GM15510 (cell line): Measurements from ENCODE around the gene FRS3.

Source experiments
- POLR2A ChIP-seq: IDR thresholded peaks from 3 replicates; pipeline ENCODE4 v1.6.1; 2011; ENCODE audit warnings: borderline replicate concordance; ENCODE audit not compliant: insufficient read length; ENCODE audit errors: extremely low read depth

Gene FRS3

DNA sequence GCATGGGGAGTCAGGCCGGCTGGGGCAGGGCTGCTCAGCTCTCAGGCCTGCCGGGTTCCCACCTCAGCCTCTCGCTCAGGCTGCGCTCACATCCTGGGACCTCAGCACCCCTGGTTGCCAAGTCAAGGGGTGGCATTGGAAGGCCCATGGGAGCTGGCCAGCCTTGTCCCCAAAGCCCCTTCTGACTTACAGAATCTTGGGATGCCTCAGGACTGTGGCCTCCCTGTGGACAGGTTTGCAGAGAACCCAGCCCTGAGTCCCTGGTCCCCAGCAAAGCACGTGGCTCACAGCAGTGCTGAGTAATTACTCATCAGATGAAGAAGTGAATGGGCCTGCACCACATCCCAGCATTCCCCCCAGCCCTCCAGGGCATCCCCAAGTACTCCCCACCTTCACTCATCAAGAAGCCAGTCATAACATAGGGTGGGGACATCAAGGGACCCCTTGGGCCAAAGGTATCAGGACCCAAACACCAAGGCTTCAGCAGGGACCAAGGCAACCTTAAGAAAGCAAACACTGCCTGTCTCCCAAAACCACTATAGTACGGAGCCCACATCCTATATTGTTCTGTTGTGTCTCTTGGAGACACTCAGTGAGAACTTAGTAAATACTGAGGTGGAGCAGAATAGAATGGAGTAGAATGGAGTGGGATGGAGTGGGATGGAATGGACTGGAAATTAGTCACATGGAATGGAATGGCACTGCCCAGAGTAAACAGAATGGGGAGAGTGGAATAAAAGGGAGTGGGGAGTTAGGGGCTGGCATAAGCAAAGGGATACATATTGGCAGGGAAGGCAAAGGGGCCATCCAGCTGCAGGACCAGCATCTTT, 36.1 kb downstream of the FRS3 start:
- no peak for TF ChIP-seq POLR2A

DNA sequence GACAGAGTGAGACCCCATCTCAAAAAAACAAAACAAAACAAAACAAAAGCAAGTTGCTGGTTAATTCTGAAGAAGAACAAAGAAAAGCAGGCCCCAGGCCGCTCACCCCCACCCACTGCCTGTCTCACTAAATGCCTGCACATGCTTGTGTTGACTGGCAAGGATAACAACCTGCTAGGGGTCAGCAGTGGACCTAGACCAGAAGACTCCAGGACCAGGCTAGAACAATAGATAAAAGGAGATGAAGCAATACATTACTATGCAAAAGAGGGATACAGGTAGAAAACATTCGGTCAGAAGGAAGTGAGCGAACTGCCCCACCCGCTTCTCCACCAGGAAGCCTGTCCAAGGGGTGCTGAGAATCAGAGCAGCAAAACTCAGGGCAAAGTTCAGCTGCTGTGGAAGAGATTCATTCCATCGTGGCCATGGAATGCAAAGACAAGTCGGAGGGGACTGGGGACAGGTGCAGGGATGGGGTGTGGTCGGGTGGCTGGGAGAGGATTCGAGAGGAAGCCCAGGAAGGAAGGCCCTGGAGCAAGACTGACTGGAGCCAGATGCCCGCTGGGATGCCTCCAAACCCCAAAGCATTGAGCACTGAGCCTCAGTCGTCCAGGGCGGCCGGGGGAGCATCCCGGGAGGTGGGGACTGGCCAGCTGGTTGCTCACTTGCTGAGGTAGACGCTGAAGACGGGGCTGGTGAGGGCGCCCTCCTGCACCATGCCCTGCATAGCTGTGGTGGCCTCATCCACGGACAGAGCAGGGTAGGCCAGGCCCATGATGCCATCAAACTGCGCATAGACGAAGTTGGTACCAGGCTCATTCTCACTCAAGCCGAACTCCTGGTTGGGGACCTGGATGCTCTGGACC, 37.8 kb downstream of the FRS3 start:
- no peak for TF ChIP-seq POLR2A

DNA sequence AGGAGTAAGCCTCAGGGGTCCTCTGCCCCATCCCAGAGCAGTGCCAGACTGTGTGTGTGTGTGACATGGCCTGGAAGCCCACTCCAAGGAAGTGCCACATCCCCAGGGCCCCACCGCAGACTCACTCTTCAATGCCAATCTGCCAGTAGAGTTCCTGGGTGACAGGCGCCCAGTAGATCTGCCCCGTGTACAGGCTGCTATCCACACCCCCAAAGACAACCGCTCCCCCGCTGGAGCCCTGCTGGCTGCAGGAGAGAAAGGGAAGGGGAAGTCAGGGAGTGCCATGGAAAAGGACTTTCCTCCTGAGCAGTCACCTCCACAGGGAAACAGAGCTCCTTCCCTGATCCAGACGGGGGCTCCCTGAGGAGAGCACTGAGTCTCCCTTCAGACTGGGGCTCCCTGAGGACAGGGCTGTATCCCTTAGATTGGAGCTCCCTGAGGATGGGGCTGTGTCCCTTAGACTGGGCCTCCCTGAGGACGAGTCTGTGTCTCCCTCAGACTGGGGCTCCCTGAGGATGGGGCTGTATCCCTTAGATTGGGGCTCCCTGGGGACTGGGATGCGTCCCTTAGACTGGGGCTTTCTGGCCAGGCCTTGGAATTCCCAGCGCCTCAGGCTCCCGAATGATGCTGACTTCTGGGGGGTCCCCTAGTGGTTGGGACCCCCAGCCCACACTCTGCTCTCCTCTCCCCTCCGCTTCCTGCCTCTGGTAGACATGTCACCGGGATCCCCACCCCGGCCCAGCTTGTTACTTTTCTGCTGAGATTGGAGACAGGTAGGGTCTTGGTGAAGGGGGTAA, 39.1 kb downstream of the FRS3 start:
- TF ChIP-seq POLR2A, result no peak

DNA sequence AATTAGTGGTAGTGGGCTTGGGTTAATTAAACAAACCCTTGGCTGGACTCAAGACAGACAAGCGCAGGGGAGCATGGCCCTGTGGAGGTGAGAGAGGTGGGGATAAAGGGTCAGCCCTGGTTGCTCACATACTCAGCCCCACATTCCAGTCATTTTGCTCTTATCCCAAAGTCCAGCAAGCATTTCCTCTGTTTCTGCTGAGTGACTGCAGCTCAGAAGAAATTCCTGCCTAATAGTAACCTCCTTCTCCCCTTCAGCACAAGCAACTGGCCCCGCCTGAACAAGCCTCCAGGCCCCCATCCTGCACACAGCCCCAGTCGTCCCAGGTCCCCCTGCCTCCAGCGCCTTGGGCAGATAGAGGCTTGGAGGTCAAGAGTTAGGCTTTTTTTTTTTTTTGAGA, 40.7 kb downstream of the FRS3 start:
- no peak for TF ChIP-seq POLR2A

DNA sequence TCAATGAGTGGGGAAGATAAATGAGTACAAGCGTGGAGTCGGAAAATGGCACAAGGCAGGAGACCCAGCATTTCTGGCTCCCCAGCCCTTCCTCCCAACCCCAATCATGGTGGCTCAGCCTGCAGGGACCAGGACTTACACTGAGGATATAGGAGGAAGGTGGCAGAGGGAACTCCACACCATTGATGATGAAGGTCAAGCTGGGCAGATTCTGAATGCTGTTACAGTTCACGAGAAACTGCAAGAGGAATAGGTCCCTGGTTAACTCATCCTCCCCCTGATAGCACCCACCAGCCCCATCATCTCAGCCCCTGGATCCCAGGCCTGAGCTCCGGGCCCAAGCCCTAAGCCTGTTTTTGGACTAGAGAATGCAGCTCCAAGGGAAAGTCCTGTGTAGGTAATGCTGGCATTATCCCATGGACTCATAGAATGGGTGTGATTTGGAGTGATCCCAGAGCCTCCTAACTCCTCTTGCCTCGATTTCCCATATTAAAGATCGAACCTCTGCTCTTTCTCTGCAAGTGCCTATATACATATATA, 42.0 kb downstream of the FRS3 start:
- TF ChIP-seq POLR2A, result no peak

DNA sequence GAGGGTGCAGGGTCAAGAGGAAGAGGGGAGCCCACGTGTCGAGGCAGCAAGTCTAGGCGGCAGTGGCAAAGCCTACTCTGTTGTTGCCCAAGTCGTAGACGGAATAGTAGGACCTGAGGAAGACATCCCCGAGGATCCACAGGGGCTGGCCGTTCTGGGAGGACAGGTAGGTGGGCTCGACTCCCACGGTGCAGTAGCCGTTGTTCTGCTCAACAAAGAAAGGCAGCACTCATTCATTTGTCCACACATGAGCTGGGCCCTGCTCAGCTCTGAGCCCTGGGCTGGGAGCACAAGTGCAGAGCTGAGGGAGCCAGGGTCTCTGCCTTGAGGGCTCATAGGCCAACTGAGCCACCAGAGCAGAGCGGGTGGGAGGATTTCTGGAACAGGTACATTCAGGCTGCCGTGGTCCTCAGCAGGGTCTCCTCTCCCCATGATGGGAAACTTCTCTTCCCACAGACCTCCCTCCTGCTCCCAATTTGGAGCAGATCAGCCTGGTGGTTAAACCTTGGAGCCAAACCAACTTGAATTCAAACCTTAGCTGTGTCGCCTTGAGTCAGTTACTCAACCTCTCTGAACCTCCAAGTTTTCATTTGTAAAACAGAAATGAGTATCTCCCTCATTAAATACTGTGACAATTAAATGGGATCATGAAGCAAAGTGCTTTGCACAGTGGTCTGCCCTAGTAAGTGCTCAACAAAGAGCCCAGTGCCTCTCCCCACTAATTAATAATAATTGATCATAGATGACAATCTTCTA, 42.7 kb downstream of the FRS3 start:
- TF ChIP-seq POLR2A, result no peak

DNA sequence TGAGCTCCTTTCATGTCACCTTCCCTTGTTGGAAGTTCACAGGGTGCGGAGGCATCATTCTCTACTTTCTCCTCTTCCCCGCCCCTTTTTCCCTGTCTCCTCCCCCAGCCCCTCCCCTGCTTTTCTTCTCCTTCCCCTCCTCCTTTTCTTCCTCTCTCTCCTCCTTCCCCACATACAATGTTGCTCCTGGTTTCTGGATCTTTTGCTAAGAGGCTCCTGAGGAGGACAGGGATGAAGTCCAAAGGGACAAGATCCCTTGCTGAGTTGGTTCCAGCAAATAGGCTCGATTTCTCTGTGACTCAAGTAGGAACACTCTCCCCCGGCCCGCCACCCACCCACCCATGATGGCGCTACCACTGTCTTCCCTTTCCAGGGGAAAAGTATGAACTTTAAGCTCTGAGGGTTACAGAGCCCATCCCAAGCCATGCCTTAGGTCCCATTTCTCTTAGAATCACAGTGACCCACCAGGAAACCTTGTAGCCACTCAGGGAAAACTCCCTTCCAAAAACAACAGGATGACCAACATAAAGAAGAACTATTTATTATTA, 43.4 kb downstream of the FRS3 start:
- no peak for TF ChIP-seq POLR2A

DNA sequence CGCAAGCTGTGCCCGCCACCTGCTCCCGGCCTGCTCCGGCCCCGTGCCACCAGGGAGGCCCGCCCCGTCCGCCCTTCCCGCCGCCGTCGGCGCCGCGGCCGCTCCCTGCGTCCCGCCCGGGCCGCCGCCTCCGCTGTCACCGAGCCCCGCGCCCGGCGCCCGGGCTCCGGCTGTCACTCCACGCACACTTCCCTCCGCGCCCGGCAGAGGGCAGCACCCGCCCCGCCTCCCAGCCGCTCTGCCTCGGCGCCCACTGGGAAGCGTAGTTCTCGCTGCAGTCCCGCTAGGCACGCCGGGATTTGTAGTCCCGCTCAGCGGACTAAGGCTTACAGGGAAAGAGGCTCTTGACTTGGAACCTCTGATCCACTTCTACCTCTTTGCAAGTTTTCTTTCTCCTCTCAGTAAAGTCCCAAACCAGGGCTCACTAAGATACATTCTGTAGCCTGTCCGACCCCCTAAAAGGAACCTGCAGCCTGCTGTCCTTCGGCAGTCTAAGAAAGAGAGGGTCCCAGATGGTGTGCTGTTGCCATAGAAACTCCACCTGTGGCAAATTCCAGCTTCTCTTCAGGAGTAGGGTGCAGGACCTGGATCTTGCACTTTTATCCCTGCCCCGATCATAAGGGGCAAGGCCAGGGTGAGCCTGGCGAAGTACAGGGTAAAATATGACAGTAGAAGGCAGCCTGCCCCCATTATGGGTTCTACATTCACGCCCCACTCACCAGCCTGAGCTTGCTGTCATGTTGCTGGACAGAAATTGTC, 44.1 kb downstream of the FRS3 start, which contains the start of gene TFEB:
Gene TFEB, minus strand, starts transcription at position 182 of the 759 bp plus-strand sequence. CDS start 44,395 bp downstream, outside the sequence.
- peak; percentile 35 for TF ChIP-seq POLR2A

DNA sequence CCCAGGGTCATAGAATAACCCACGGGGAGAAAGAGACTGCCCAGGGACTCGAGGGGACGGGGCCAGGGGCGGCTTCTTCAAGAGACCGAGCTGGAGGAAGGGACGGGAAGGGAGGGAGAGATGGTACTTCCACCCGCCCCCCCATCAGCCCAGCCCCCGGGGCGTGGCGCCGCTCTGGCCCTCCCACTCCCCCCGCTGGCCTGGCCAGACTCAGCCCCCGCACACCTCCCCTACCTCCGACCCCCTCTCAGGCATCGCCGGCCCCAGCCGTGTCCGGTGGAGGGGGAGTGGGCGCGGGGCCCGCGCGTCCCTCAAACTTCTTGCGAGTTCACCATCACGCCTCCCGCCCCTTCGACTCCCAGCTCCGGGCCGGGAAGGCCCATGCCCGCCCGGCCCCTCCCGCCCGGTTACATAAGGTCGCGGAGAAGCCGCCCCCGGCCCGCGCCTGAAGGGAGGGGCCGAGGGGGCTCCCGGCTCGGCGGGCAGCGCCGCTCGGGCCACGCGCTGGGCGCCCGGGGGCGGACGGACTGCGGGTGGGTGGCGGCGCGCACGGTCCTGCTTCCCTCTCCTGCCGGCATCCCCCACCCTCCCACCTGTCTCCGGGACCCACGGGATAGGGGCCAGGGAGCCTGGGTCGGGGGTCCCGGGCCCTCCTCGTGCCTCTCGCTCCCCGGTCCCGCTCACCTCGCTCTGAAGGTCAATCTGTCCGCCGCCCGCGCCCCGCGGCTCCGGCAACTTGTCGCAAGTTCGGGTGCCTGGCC, 44.9 kb downstream of the FRS3 start:
- peak; percentile 50 for TF ChIP-seq POLR2A

DNA sequence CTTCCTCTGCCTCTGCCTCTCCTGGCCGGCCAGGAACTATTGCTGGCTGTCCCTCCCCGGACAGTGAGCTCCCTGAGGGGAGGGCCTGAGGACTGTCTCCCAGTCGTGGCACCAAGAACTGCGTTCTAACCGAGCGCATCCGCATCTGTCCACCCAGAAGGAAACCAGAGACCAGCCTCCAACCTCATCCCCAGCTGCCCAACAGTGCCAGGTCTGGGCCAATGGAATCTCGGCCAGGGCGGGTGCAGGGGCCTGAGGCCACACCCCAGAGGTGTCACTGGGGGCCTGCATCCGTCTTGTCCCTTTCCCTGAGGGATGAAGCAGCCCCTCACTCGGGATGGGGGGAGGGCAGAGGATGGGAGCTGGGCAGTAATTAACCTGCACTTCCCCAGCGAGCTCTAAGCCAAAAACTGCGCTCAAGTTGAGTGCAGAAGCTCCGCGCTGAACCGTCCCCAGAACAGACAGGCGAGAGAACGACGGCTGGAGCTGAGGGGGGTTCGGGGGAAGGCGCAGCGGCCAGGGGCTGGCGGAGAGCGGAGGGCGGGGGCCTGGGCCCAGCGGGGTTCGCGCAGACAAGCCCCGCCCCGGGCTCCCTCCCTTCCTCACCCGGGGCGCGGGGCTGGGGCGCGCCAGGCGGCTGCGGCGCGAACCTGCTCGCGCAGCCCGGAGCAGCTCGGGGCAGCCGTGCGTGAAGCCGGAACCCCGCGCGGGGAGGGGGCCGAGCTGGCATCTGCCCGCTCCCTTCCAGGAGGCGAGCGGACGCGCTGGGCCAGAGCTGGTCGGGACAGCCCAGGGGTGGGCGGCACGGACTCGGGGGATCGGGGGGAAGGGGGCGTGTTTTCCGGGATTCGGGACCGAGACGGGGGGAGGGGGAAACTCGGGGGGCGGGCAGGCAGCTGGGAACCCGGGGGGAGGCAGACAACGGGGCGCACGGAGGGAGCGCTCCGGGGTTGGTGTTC, 45.7 kb downstream of the FRS3 start:
- peak; percentile 62 for TF ChIP-seq POLR2A

DNA sequence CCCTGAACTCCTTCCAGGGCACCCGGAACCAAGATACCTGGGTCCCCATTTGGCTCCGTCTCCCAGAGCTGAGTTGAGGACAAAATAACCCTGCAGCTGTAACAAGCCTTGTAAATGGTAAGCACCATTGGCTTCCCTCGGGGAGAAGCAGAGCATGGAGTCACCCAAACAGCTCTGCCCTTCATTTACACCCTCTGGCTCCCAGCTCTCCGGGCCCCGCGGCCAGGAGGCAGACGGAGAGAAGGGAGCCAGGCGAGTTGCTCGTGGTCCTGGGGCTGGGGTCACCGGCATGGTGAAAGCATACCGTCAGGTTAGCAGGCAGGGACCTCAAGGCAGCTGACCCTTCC, 46.4 kb downstream of the FRS3 start:
- TF ChIP-seq POLR2A, result no peak
